Gastrocnemius medialis (tissue), 4 donors: Measurements from ENCODE around the gene RFWD3. TPM values are rescaled to one million over a fixed set of nuclear protein-coding genes. Genes with fewer than 3 reads are reported as not detected.

Experiments used
- ATAC-seq, 2 donors: fragments of 150-250 bp; one replicate each; pipeline ENCODE4 v1.9.1; 2016
- DNase-seq, 2 donors: peaks; one replicate each; pipeline ENCODE4 v3.0.0-alpha.2; 2019
- H3K27ac ChIP-seq, 4 donors: fragments of 200-600 bp; sonication (generic); 1 replicate in 1 of 4; 2 replicates in 3 of 4; pipeline ENCODE4 v1.5.1; 2016 to 2018; ENCODE audit warnings: mild to moderate bottlenecking in 2 of 4, moderate library complexity in 1 of 4
- H3K27me3 ChIP-seq, 3 donors: fragments of 200-600 bp; sonication (generic) in 2 of 3; 1 replicate in 1 of 3; 2 replicates in 2 of 3; pipeline versions ENCODE4 v1.5.1 to v1.6.0; 2016 to 2019; ENCODE audit warnings: mild to moderate bottlenecking in 1 of 3, moderate library complexity in 1 of 3
- H3K36me3 ChIP-seq, 2 donors: fragments of 200-600 bp; sonication (generic) in 1 of 2; one replicate each; pipeline ENCODE4 v1.5.1; 2017 to 2018
- H3K4me1 ChIP-seq, 2 donors: fragments of 200-600 bp; sonication (generic) in 1 of 2; one replicate each; pipeline ENCODE4 v1.5.1; 2016 to 2017; ENCODE audit warnings: mild to moderate bottlenecking in 2 of 2
- H3K4me3 ChIP-seq, 4 donors: fragments of 200-600 bp; sonication (generic) in 3 of 4; 1 replicate in 1 of 4; 2 replicates in 3 of 4; pipeline ENCODE4 v1.5.1; 2016 to 2019; ENCODE audit warnings: mild to moderate bottlenecking in 2 of 4
- H3K9me3 ChIP-seq, 3 donors: fragments of 200-600 bp; sonication (generic) in 2 of 3; 1 replicate in 1 of 3; 2 replicates in 2 of 3; pipeline ENCODE4 v1.5.1; 2016 to 2019
- POLR2A ChIP-seq, 2 donors: fragments of 450-650 bp; IDR thresholded peaks; one replicate each; pipeline ENCODE4 v1.6.1; 2017; ENCODE audit warnings: antibody characterized with exemption in 2 of 2, mild to moderate bottlenecking in 2 of 2, moderate library complexity in 2 of 2
- in situ Hi-C, 4 donors: fragments of 200-750 bp; cut with MboI; loops; one replicate each; pipeline versions ENCODE4 v1.15.0 to v1.8.0; 2017; ENCODE audit warnings: low sequenced_read_pairs in 4 of 4
- intact Hi-C: fragments of 100-400 bp; cut with DNase I; formaldehyde crosslinking; loops from one replicate; pipeline ENCODE4 v1.15.1; 2023; ENCODE audit warnings: low total_unique reads
- total RNA-seq, 4 donors: library from RNA; depleted of rRNA; stranded (reverse); fragments of >200 nt; gene quantifications; one replicate each; pipeline versions ENCODE4 v1.1.0 to v1.2.3, GENCODE V29; 2016
- TF ChIP-seq, protein P1 (sequence below), 5 experiments: fragments of 450-650 bp in 3 of 5; fragments of 200-600 bp in 2 of 5; sonication (generic) in 2 of 5; IDR thresholded peaks in 4 of 5; conservative IDR thresholded peaks in 1 of 5; 1 replicate in 4 of 5; 2 replicates in 1 of 5; pipeline ENCODE4 v1.5.1; 2016 to 2019; ENCODE audit warnings: antibody characterized with exemption in 5 of 5, mild to moderate bottlenecking in 3 of 5, moderate library complexity in 3 of 5

The RFWD3 gene
- total RNA-seq, 4 donors from 2014 or later: 2.5 to 7.1 (median 4.1) TPM

DNA sequence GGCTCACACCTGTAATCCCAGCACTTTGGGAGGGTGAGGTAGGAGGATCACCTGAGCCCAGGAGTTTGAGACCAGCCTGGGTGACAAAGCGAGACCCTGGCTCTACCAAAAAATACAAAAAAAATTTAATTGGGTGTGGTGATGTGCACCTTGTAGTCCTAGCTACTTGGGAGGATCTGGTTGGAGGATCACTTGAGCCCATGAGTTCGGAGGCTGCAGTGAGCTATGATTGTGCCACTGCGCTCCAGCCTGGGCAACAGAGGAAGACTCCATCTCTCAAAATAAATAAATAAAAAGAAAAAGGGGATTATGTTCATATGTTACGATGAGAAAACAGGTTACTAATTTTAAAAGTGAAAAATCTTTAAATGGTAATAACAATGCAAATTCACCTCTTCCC lies 33.0 kb upstream of the RFWD3 start:
- in situ Hi-C loops: loop anchor here in 3 of 4 donors (10.0 to 25.0 kb wide), 3 partner anchors 155 to 165 kb away; no protein-coding TSS in a partner anchor
- intact Hi-C loops: no loop called here
- DNase-seq (no peak), ATAC-seq (no peak)
- no peak for TF ChIP-seq POLR2A (IDR thresholded peaks at IDR 0.05)
- TF ChIP-seq, protein P1, sequence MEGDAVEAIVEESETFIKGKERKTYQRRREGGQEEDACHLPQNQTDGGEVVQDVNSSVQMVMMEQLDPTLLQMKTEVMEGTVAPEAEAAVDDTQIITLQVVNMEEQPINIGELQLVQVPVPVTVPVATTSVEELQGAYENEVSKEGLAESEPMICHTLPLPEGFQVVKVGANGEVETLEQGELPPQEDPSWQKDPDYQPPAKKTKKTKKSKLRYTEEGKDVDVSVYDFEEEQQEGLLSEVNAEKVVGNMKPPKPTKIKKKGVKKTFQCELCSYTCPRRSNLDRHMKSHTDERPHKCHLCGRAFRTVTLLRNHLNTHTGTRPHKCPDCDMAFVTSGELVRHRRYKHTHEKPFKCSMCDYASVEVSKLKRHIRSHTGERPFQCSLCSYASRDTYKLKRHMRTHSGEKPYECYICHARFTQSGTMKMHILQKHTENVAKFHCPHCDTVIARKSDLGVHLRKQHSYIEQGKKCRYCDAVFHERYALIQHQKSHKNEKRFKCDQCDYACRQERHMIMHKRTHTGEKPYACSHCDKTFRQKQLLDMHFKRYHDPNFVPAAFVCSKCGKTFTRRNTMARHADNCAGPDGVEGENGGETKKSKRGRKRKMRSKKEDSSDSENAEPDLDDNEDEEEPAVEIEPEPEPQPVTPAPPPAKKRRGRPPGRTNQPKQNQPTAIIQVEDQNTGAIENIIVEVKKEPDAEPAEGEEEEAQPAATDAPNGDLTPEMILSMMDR (IDR thresholded peaks at IDR 0.05 in 4 of 5, conservative IDR thresholded peaks at IDR 0.05 in 1 of 5): no peak
- H3K36me3 ChIP-seq: no peaks in the 10 kb centered on the region
- peak overlapping the region; percentile 55 to 87 (median 66) for H3K4me3 ChIP-seq
- peaks cover 6 to 7% of the 10 kb centered on the region in 2 donors for H3K4me1 ChIP-seq
- H3K27me3 ChIP-seq: peaks cover 0 to 12% (median 8%) of the 10 kb centered on the region in 3 donors
- no peaks in the 10 kb centered on the region for H3K9me3 ChIP-seq
- H3K27ac ChIP-seq: peak overlapping the region; percentile 24 to 78 (median 66)

DNA sequence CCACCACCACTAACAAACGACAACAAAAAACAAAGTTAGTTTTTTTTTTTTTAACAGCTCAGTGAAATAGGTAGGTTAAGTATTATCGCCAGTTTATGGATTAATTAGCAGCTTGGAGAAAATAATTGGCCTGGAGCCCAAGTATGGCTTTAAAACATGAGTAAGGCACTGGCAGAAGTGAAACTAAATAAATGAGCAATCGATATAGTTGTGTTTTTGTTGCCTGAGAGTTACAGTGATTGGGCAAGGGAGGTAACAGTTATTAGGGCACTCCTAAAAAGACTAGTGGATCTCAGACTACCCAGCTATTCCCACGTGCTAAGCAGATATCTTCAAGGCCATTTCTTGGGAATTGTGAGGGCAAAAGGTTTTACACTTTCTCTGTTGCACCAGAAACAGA lies 31.5 kb upstream of the RFWD3 start:
- in situ Hi-C loops (no loop called here), intact Hi-C loops (no loop called here)
- H3K4me3 ChIP-seq: no peak overlapping the region
- H3K27me3 ChIP-seq: peaks cover 0 to 12% (median 8%) of the 10 kb centered on the region in 3 donors
- ATAC-seq (no peak), DNase-seq (no peak)
- H3K4me1 ChIP-seq: peaks cover 6 to 7% of the 10 kb centered on the region in 2 donors
- no peak for TF ChIP-seq POLR2A (IDR thresholded peaks at IDR 0.05)
- TF ChIP-seq, protein P1 (IDR thresholded peaks at IDR 0.05 in 4 of 5, conservative IDR thresholded peaks at IDR 0.05 in 1 of 5): no peak
- peaks cover 0 to 3% of the 10 kb centered on the region in 2 donors for H3K36me3 ChIP-seq
- H3K27ac ChIP-seq: peak overlapping the region in 1 of 4 donors; percentile 6
- H3K9me3 ChIP-seq: no peaks in the 10 kb centered on the region

DNA sequence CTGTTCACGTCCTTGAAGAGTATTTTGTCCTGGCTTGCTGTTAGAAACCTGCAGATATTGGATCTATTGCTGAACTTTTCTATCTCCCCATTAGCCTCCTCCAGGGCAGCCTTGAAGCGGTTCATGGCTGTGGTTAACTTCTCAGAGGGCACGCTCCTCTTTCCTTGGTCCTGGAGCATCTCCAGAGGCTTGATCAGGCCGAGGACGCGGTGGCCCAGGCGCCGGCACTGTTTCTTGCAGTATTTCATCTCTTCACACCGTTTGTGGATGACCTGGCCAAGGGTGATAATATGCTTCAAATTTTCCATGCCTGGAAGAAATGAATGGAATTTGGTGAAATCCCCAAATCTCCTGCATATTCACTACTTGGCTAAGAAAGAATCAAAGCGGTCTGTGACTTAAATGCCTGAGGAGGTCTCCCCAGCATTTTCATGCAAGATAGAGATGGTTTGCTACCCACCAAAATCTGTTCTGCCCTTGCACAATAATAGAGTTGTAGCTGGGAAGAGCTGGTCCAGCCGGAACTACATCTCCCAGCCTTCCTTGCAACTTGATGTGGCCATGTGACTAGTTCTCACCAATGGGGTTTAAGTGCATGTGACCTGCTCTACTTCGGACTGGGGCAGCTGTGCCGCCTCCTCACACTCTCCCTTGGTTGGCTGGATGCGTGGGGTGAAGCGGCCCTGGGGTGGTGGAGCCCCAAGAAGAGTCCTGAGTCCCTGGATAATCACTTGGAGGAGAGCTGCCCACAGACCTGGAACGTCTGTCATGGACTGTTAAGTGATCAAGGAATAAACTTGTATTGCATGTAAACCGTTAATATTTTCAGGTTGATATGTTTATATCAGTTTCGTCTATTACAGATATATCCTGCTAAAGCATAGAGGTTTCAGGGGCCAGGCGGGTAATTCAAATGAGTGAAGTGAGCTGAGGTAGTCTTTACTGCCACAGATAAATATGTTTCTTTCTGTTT lies 29.1 kb upstream of the RFWD3 start:
- DNase-seq (peak; percentile 78 to 83), ATAC-seq (peak; percentile 100)
- no peaks in the 10 kb centered on the region for H3K9me3 ChIP-seq
- in situ Hi-C loops (no loop called here), intact Hi-C loops (loop anchor here (1.0 kb wide), 1 partner anchor 29 kb away; the partner anchor contains the start of gene RFWD3)
- peak overlapping the region; percentile 38 to 72 (median 56) for H3K27ac ChIP-seq
- H3K4me1 ChIP-seq: peaks cover 6 to 7% of the 10 kb centered on the region in 2 donors
- H3K36me3 ChIP-seq: peaks cover 0 to 3% of the 10 kb centered on the region in 2 donors
- peak in 1 of 2 donors; percentile 4 for TF ChIP-seq POLR2A (IDR thresholded peaks at IDR 0.05)
- TF ChIP-seq, protein P1 (IDR thresholded peaks at IDR 0.05 in 4 of 5, conservative IDR thresholded peaks at IDR 0.05 in 1 of 5): no peak
- H3K4me3 ChIP-seq: peak overlapping the region; percentile 42 to 68 (median 56)
- peaks cover 0 to 12% (median 8%) of the 10 kb centered on the region in 3 donors for H3K27me3 ChIP-seq

DNA sequence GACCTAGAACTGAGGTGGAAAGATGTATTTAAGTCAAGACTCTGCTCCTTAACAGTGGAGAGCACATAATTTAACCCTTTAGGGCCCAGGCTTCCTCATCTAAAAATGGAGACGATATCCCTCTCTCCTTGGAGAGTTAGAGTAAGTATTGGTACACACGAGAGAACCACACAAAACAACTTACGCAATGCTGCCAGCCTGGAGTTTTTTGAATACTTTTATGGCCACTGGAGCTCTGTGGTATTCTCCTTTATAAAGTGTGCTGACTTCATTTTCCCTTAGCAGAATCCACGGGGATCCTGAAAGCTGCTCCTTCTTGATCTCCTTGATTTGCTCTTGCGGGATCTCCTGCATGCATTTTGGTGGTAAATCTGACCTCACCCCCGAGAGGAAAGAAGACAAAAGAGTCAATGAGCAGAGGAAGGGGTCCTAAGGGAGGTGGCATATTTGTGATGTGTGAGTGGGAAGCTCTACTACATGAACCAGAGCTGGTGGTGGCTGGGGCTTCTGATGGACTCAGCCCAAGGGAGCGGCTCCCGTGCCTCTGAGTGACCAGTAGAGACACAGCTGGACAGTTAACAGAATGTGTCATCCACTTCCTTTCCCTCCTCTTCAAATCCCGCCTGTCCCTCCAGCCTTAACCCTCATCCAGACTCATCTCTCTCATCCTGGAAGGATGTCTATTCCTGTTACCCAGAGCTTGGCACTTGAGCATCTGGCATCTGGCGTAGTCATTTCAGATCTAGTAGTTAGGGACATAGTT lies 24.6 kb upstream of the RFWD3 start:
- TF ChIP-seq POLR2A (IDR thresholded peaks at IDR 0.05): no peak
- TF ChIP-seq, protein P1 (IDR thresholded peaks at IDR 0.05 in 4 of 5, conservative IDR thresholded peaks at IDR 0.05 in 1 of 5): no peak
- in situ Hi-C loops: no loop called here
- DNase-seq (no peak), ATAC-seq (no peak)
- peaks cover 0 to 3% of the 10 kb centered on the region in 2 donors for H3K36me3 ChIP-seq
- intact Hi-C loops: no loop called here
- H3K27ac ChIP-seq: no peak overlapping the region
- H3K4me1 ChIP-seq: peaks cover 0 to 2% of the 10 kb centered on the region in 2 donors
- H3K9me3 ChIP-seq: no peaks in the 10 kb centered on the region
- H3K4me3 ChIP-seq: no peak overlapping the region
- H3K27me3 ChIP-seq: no peaks in the 10 kb centered on the region
